GM23338 (cell line): ENCODE results near the gene FTO. TPM values are rescaled to one million over a fixed set of nuclear protein-coding genes. Genes with fewer than 3 reads are reported as not detected.

Source experiments
- CREB1 ChIP-seq: fragments of 250-450 bp; sonication (Bioruptor Pico); IDR thresholded peaks from 2 replicates; pipeline ENCODE4 v1.5.0; 2020; ENCODE audit warnings: low read depth, mild to moderate bottlenecking, moderate library complexity
- ETS1 ChIP-seq: IDR thresholded peaks from 2 replicates; pipeline ENCODE4 v1.6.1; 2016; ENCODE audit warnings: antibody characterized with exemption
- EZH2phosphoT487 ChIP-seq: fragments of 200-600 bp; sonication (generic); IDR thresholded peaks from one replicate; pipeline ENCODE4 v1.8.1; 2018; ENCODE audit warnings: antibody characterized with exemption; ENCODE audit not compliant: unreplicated experiment
- JUNB ChIP-seq: IDR thresholded peaks from one replicate; pipeline ENCODE4 v1.6.1; 2016; ENCODE audit warnings: antibody characterized with exemption; ENCODE audit not compliant: unreplicated experiment
- NANOG ChIP-seq: IDR thresholded peaks from 2 replicates; pipeline ENCODE4 v1.6.1; 2016; ENCODE audit warnings: antibody characterized with exemption, borderline replicate concordance
- ZNF114 ChIP-seq: fragments of 250-450 bp; sonication (Bioruptor Pico); IDR thresholded peaks from 2 replicates; pipeline ENCODE4 v1.5.0; 2020; ENCODE audit warnings: mild to moderate bottlenecking, moderate library complexity
- polyA plus RNA-seq: library from polyadenylated mRNA; unstranded; fragments of >200 nt; fragmentation: Nextera tagmentation; extraction: Ambion mirVana; gene quantifications from 2 replicates; pipeline ENCODE4 v1.2.1, GENCODE V29; 2016
- total RNA-seq: library from RNA; depleted of rRNA; stranded (reverse); fragments of >200 nt; shearing (Covaris generic); gene quantifications from 2 replicates; pipeline ENCODE4 v1.2.3, GENCODE V29; 2014
- TF ChIP-seq, protein P1 (sequence below): fragments of 250-450 bp; sonication (Bioruptor Pico); IDR thresholded peaks from 2 replicates; pipeline ENCODE4 v1.5.0; 2020; ENCODE audit warnings: mild to moderate bottlenecking, moderate library complexity
- TF ChIP-seq, protein P2 (sequence below): IDR thresholded peaks from one replicate; pipeline ENCODE4 v1.6.1; 2018; ENCODE audit warnings: antibody characterized with exemption; ENCODE audit not compliant: unreplicated experiment

FTO gene
- total and polyA plus RNA-seq, 2 experiments from 2014 or later: 17.7 to 69.6 TPM

DNA sequence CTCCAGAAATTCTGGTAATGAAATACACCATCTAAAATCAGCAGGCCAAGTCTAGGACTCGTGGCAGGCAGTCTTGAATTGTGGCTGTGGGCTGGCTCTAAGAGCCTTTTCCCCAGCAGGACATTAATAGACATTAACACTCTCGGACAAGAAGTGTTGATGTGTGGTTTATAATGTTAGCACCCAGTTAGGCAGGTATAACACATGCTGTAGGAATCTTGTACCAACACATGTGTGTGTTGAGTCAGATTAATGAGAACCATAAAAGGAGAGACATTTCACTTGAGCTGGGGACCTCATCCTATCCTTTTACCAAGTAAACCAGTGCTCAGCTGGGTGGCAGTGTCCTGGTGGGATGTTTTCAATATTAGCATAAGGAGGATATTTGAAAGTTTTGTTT lies 264.5 kb downstream of the FTO start (continued):
- TF ChIP-seq, protein P1, sequence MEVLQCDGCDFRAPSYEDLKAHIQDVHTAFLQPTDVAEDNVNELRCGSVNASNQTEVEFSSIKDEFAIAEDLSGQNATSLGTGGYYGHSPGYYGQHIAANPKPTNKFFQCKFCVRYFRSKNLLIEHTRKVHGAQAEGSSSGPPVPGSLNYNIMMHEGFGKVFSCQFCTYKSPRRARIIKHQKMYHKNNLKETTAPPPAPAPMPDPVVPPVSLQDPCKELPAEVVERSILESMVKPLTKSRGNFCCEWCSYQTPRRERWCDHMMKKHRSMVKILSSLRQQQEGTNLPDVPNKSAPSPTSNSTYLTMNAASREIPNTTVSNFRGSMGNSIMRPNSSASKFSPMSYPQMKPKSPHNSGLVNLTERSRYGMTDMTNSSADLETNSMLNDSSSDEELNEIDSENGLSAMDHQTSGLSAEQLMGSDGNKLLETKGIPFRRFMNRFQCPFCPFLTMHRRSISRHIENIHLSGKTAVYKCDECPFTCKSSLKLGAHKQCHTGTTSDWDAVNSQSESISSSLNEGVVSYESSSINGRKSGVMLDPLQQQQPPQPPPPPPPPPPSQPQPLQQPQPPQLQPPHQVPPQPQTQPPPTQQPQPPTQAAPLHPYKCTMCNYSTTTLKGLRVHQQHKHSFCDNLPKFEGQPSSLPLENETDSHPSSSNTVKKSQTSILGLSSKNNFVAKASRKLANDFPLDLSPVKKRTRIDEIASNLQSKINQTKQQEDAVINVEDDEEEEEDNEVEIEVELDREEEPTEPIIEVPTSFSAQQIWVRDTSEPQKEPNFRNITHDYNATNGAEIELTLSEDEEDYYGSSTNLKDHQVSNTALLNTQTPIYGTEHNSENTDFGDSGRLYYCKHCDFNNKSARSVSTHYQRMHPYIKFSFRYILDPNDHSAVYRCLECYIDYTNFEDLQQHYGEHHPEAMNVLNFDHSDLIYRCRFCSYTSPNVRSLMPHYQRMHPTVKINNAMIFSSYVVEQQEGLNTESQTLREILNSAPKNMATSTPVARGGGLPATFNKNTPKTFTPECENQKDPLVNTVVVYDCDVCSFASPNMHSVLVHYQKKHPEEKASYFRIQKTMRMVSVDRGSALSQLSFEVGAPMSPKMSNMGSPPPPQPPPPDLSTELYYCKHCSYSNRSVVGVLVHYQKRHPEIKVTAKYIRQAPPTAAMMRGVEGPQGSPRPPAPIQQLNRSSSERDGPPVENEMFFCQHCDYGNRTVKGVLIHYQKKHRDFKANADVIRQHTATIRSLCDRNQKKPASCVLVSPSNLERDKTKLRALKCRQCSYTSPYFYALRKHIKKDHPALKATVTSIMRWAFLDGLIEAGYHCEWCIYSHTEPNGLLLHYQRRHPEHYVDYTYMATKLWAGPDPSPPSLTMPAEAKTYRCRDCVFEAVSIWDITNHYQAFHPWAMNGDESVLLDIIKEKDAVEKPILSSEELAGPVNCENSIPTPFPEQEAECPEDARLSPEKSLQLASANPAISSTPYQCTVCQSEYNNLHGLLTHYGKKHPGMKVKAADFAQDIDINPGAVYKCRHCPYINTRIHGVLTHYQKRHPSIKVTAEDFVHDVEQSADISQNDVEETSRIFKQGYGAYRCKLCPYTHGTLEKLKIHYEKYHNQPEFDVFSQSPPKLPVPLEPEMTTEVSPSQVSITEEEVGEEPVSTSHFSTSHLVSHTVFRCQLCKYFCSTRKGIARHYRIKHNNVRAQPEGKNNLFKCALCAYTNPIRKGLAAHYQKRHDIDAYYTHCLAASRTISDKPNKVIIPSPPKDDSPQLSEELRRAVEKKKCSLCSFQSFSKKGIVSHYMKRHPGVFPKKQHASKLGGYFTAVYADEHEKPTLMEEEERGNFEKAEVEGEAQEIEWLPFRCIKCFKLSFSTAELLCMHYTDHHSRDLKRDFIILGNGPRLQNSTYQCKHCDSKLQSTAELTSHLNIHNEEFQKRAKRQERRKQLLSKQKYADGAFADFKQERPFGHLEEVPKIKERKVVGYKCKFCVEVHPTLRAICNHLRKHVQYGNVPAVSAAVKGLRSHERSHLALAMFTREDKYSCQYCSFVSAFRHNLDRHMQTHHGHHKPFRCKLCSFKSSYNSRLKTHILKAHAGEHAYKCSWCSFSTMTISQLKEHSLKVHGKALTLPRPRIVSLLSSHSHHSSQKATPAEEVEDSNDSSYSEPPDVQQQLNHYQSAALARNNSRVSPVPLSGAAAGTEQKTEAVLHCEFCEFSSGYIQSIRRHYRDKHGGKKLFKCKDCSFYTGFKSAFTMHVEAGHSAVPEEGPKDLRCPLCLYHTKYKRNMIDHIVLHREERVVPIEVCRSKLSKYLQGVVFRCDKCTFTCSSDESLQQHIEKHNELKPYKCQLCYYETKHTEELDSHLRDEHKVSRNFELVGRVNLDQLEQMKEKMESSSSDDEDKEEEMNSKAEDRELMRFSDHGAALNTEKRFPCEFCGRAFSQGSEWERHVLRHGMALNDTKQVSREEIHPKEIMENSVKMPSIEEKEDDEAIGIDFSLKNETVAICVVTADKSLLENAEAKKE (CRISPR knock-in tag): no peak
- no peak for TF ChIP-seq ZNF114
- TF ChIP-seq, protein P2, sequence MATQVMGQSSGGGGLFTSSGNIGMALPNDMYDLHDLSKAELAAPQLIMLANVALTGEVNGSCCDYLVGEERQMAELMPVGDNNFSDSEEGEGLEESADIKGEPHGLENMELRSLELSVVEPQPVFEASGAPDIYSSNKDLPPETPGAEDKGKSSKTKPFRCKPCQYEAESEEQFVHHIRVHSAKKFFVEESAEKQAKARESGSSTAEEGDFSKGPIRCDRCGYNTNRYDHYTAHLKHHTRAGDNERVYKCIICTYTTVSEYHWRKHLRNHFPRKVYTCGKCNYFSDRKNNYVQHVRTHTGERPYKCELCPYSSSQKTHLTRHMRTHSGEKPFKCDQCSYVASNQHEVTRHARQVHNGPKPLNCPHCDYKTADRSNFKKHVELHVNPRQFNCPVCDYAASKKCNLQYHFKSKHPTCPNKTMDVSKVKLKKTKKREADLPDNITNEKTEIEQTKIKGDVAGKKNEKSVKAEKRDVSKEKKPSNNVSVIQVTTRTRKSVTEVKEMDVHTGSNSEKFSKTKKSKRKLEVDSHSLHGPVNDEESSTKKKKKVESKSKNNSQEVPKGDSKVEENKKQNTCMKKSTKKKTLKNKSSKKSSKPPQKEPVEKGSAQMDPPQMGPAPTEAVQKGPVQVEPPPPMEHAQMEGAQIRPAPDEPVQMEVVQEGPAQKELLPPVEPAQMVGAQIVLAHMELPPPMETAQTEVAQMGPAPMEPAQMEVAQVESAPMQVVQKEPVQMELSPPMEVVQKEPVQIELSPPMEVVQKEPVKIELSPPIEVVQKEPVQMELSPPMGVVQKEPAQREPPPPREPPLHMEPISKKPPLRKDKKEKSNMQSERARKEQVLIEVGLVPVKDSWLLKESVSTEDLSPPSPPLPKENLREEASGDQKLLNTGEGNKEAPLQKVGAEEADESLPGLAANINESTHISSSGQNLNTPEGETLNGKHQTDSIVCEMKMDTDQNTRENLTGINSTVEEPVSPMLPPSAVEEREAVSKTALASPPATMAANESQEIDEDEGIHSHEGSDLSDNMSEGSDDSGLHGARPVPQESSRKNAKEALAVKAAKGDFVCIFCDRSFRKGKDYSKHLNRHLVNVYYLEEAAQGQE: no peak
- TF ChIP-seq ETS1: no peak
- no peak for TF ChIP-seq EZH2phosphoT487
- TF ChIP-seq JUNB: no peak
- no peak for TF ChIP-seq CREB1 (CRISPR knock-in tag)
- no peak for TF ChIP-seq NANOG
